GM18508 (cell line): Measurements from ENCODE around the gene ZBTB16.
"Not testable (repeated sequence)": the region's sequence is repeated elsewhere in the genome, so short reads cannot be mapped to it uniquely, and the experiment has no call there.

Experiments used
- ATAC-seq: cut with Tn5 transposase; IDR thresholded peaks from one replicate; pipeline ENCODE4 v1.9.1; 2021; ENCODE audit warnings: moderate number of reproducible peaks; ENCODE audit not compliant: insufficient read depth, unreplicated experiment

The ZBTB16 gene

DNA sequence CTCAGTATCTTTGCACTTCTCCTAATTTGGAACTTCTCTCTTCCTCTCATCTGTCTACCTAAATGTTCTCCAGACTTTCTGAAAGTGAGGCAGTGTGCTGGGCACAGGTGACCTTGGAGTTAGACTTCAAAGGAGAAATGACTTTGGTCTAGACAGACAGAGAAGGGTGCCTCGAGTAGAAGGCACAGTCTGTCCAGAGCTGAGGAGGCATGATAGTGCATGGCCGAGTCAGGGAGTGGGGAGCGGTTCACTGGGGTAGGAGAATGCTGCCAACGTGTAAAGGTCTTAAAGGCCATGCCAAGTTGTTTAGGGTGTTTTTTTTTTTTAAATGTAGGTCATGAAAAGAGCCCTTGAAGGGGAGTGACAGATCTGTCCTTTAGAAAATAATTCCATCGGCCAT is 17.3 kb upstream of the ZBTB16 start:
- ATAC-seq = no peak

DNA sequence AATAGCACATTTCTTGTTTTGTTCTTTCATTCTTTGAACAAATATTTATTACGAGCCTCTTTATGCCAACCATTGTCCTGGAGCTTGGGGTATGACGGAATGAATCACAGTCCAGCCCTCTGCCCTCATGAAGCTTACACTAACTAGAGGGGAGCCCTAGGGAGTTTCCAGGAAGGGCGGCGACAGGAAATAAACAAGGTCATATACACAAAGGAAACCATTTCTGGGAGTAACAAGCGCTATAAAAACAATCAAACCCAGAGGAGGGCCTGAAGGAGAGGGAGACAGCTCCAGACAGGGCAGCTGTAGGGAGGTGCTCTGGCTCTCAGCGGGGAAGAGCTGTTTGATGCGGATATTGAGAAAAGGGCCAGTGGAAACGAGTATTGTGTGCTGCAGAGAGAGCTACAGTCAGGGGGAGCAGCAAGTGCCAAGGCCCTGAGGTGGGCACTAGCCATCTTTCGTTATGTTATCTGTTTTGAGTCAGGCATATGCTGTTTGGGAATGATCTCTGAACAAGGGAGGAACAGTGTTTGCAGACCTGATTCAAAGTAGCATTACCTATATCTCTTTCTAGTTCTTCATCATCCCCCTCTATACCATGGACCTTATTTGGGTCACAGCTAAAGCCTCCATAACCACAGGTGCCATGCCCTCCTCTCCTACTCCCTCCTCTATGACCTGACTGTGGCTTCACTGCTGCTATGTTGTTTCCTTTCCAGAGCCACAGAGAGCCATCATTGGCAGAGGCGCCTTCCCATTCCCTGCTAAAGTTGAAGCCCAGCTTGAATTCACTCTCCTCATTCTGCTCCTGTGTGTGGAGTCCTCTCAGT is 15.3 kb upstream of the ZBTB16 start:
- ATAC-seq = no peak

DNA sequence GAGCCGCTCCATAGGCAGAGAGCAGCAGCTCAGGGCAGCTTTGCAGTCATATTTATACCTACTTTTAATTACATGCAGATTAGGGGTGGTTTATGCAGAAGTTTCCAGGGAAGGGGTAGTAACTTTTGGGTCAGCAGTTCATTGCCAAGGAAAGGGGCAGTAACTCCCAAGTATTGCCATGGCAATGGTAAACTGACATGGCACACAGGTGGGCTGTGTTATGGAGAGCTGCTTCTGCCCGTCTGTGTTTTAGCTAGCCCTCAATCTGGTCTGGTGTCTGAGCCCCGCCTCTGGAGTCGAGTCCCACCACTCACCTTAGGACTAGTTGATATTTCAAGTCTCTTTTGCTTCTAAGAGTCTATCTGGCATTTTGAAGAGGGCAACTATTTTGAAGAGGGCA is 12.2 kb upstream of the ZBTB16 start:
- ATAC-seq = no peak

DNA sequence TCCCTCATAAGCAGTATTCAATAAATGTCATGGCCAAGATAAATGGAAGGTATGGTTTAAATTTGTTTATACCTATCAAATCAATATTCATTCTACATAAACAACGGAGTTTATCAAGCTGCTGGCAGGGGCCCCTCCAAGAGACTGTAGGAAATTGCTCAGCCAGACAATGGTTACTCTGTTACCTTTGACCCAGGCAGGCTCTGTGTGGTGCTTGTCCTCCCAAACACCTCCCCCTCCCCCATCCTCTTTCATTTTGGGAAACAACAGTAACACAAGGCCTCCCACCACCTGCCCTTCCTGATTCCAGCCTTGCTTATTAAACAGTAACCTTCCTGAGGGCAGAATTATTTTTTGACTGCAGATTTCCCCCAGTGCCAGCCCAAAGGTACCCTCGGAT is 10.5 kb upstream of the ZBTB16 start:
- no peak for ATAC-seq

DNA sequence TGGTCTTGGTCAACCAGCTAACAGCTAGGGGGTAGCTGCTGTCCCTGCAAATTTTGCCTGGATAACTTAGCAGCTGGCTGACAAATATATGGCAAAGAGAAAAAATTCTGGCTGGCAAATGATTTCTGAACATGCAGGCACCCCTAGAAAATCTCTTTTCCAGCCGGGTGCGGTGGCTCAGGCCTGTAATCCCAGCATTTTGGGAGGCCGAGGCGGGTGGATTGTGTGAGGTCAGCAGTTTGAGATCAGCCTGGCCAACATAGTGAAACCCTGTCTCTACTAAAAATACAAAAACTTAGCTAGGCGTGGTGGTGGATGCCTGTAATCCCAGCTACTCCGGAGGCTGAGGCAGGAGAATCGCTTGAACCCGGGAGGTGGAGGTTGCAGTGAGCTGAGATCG is 9.7 kb upstream of the ZBTB16 start:
- not testable (repeated sequence) for ATAC-seq

DNA sequence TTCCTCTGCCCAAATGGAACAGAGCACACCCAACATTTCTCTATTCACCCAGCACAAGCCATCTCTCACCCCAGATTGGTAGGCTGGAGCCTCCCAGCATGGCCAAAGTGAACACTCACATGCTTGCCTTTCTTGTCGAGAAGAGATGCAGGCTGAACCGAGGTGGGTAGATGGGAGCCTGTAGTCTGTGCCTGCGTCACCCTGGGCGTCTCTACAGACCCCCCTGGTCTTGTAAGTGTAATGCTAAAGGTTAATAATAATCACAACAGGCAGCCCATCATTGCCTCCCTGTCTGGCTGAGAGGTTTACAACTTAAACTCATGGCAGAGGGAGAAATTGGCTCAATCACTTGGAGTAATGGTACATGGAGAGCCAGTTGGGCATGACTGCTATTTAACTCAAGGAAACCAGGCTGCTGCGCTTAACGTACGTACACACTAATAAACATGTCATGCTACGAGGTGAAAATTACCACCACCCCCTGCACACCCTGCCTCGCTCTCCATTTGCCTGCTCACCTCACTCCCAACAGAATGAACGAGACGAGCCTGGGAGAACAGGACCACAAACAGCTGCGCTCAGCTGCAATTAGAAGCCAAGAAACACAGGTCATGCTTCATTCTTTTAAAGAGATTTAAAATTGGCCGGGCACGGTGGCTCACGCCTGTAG is 9.1 kb upstream of the ZBTB16 start:
- no peak for ATAC-seq

DNA sequence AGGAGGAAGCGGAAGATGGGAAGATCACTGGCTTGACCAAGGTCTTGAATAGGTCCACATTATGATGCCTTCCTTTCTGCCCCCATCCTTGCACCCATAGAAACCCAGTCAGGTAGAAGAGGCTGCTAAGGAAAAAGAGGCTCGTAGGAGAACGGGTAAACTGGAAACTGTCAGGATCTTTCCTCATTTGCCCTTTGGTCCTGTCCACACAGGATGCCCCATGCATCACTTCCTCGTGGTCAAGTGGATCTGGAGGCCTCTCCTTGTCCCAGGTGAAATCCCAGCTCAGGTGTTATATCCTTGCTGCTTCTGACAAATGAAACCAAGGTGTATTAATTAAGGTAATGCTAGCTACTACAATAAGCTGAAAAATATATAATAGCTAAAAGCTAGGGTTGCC is 8.0 kb upstream of the ZBTB16 start:
- no peak for ATAC-seq

DNA sequence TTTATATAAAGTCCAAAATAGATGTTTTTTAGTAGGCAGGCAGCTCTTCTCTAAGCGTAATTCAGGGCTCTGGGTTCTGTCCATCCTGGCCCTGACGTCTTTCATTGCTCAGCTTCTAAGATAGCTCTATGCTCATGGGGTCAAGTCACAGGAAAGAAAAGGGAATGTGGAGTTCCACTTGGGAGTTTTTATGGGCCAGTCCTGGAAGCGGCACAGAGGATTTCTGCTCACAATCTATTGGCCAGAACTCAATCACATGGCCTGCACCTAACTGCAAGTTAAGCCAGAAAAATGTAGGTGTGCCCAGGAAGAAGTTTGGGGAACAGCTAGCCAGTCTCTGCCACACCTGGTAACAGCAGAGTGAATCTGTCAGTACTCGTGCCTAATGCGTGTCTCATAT is 7.4 kb upstream of the ZBTB16 start:
- ATAC-seq = no peak

DNA sequence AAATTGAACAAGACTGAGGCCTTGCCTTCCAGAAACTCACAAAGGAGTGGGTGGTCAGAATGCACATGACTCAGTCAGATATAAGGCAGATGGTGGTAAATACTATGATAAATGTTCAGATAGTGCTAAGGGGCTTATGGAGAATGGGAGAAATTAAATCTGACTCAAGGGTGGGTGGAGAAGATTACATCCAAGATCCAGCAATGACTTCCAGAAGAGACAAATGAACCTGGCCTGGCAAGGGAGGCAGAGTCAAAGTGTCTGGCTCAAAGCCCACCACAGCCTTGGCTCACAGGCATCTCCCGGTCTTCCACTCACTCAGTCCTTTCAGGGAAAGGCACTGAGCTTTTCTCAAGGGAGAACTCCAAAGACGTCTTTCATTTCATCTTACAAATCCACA is 6.1 kb upstream of the ZBTB16 start:
- ATAC-seq = no peak

DNA sequence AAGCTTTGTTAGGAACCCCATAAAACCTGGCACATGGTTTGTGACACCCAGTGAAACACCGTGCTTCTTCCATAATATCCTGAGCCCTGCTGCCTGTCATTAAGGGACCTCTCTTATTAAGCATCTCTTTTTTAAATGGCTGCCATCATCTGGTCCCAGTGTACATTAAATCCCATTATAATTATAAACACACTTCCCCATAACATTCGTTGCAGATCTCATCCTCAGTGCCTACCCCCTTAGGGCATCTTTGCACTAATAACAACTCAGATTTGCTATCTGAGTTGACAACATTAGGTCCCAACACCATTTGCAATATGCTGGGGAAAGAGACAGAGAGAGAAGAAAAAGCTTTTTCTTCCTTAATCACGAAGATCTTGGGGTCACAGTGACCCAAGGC is 4.7 kb upstream of the ZBTB16 start:
- ATAC-seq = no peak

DNA sequence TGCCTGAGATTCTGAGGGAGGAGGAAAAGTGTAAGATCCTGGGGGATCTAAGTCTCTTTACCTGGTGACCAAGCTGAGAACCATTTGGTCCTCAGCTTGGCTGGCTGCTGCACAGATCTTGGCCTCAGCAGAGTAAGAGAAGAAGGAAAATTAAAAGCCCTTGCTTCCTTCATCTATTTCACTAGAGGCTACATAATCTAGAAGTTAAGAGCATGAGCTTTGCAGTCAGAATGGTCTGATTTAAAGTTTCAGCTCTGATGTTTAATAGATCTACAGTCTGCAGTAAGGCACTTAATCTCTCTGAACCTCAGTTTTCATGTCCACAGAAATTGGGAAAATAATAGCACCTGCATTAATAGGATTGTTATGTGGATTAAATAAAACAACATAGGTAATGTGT is 3.1 kb upstream of the ZBTB16 start:
- ATAC-seq = no peak

DNA sequence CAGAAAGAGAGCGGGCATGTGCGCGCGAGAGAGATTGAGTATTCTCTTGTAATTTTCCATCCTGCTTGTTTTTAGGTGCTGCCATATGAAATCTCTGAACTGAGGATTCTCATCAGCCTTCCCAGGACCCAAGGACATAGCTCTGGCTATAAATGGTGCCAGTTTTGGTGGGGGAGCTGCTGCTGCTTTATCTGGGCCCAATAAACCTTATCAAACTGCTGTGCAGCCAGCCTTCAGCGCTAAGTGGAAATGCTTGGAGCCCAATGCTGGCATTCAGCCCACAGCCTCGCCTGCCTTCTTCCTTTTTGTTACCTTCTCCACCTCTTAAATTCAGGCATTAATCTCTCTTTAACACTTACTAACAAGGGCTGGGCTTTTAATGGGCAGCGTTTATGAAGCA is 2.4 kb upstream of the ZBTB16 start:
- no peak for ATAC-seq

DNA sequence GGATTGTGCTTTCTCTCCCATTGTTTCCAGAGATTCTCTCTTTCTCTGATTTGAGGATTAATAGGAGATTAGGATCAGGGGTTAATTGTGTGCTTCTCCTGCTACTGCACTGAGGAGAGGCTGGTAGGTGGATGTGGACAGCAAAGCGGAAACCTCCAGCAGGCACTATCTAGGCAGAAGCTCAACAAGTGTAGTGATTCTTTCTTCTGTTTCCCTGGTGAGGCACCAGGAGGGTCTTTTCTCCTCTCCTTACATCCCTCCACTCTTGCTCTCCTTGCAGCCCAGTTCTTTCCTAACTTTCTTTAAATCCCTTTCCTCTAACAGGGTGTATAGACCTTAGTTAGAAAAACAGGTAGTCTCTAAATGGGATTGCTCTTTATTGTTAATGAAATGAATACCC is 1.9 kb upstream of the ZBTB16 start:
- no peak for ATAC-seq

DNA sequence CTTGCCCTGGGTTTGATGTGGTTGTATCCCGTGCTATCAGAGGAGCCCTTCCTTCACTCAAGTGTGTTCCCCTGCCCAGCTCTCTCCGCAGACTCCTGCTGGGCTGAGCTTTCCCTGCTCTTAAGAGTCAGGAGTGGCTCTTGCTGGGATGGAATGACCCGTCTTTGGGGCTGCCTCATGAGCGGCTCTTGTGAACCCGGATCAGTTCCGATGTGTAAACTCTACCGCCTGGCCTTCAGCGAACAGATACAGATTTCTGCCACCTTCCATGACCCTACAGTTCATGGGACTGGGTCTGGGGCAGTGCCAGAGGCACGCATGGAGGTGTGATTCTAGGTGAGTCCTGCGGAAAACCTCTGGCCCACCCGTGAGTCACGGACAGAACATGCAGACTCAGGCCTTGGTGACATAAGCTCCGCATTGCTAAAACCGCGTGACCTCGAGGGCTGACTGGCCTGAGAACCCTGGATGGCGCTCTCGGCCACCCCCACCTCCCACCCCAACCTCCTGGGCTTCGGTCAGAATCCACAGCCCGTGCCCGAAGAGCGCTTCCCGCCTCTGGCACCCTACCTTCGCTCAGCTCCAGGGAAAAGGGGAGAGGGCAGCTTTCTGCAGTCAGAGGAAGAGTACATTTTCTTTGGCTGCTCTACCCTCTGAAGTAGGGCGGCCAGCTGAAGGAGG is 1.3 kb upstream of the ZBTB16 start:
- ATAC-seq = no peak

DNA sequence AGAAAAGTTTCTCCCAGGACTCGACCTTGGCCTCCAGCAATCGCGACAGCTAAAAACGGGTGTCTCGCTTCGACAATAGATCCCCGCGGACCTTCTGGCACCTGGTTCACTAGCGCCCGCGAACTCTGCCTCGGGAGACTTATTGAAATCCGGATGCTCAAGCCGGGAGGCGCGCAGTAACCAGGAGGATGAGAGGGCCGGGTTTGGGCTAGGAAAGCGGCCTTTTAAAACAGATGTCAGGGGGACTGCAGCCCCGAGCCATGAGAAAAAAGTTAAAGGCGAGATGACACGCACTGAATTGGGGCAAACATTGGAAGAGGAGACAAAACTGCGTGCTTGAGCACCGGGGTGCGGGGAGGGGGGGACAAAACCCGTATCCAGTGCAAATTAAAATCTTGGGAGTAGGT is 637 bp upstream of the ZBTB16 start:
- ATAC-seq = no peak

DNA sequence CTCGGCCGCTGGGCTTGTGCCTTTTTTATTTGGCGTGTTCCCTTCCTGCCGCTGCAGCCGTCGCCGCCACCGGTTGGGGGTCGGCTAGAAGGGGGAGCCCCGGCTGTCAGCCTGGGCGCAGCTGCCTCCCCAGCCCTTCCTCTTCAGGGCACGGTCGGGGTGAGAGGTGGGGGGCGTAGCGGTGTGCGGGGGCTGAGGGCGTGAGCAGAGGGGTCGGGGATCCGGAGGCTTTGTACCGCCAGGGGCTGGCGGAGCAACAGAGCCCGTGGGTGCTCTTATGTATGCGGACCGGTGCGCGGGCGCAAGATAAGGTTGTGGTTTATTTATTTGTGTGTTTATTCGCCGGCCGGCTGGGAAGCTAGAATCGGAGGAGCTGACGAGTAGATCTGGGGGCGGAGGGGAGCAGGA is 477 bp downstream of the ZBTB16 start:
- no peak for ATAC-seq

DNA sequence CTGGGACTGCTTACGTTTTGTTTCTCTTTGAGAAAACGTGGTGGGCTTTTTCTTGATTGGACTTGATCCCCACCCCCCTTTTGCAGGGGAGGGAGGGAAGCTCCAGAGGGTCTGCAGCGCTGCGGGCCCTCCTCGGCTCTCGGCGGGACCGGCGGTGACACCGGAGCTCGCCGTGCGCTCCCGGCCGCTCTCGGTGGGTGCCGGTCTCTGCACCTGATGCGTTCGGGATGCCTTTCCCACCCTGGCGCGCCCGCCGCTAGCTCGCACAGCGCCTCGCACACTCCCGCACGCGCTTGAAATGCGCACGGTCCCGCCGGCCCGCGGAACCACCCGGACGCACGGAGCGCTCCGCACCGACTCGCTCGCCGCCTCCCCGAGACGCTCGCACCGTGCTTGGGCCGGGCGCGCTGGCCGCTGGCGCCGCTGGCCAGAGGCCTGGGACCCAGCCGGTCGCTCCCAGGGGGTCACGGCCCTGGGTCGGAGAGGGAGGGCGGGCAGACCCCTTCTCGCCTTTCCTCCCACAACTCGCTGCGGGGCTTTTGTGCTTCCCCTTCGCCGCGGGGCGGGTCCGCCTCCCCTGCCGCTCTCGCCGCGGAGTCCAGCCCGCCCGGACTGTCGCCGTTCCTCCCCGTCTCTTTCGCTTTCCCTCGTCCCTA is 1.0 kb downstream of the ZBTB16 start:
- ATAC-seq = no peak

DNA sequence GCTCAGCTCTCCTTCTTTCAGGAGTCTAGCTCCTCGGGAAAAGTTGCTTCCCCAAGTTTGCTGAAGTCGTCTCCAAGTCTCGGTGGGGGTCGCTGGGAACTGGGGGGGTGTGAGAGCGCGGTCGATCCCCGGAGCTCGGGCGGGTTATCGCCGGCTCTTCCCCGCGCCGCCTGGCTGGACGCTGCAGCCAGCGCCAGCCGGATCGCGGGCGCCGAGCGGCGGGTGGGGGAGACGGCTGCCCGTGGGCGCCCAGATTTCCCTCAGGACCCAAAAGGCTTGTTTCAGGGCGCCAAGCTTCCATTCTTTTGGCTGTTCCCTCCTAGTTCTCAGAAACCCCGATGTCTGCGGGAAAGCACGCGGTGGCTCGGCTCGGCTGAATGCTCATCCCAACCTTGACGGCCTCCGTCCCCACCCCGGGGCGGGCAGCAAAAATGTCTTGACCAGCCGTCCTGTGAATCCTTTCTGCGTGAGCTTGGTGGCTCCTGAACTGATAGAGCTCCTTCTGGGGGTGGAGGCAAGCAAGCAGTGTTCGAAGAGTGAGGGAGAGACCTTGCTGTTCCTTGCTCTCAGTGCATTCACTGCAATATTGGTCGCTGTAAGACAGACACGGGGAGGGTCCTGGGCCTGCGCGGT is 1.7 kb downstream of the ZBTB16 start:
- no peak for ATAC-seq

DNA sequence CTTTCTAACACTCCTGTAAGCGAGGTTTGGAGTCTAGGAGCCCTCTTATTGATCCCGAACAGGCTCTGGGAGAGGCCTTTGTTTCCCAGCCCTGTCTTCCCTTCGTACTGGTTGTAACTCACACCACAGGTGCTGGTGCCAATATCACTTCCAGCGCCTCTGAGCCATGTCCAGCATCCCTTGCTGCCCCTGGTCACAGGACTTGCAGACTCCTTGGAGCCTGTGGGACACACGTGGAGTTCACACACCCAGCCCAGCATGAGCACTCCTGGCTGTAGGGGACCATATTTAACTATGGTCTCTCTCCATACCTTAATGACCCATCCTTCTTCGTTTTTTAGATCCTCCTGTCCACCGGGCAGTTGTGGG is 2.2 kb downstream of the ZBTB16 start:
- ATAC-seq = no peak

DNA sequence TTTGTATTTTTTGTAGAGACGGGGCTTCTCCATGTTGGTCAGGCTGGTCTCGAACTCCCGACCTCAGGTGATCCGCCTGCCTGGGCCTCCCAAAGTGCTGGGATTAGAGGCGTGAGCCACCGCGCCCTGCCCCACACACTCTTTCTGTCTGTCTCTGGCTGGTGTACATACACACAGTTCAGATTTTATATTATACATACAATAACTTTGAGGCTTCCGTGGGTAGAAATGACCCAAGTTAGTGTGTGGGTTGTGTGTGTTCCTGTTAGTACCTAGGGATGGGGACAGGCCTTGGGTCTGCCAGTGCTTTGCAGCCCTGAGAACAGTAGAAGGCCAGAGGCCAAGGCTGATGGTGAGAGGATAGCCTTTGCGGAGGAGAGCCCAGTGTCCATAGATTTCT is 2.8 kb downstream of the ZBTB16 start:
- ATAC-seq = no peak
